ENCODE results near the gene PARD3. TPM values are rescaled to one million over a fixed set of nuclear protein-coding genes. Genes with fewer than 3 reads are reported as not detected.

The PARD3 gene
- total RNA-seq, 3 donors from 2014 or later = 39.5 to 87.9 (median 47.0) TPM

- H3K4me3 ChIP-seq = no peak overlapping the region
- H3K36me3 ChIP-seq (ENCODE audit: low read depth) = no peaks in the 10 kb centered on the region
- peaks cover 16% of the 10 kb centered on the region for H3K4me1 ChIP-seq (ENCODE audit: low read depth)
- no peak for TF ChIP-seq CTCF (IDR thresholded peaks at IDR 0.05)
- peak in 1 of 3 donors; percentile 37 for DNase-seq
- ATAC-seq = peak; percentile 80
- intact Hi-C loops (cut with DNase I, micrococcal nuclease) = no loop called here
- no peaks in the 10 kb centered on the region for H3K9me3 ChIP-seq
Observed at GRCh38 chr10:34789966-34790506, 25.1 kb downstream of the PARD3 start.

- peaks cover 24% of the 10 kb centered on the region for H3K4me1 ChIP-seq (ENCODE audit: low read depth)
- no peaks in the 10 kb centered on the region for H3K36me3 ChIP-seq (ENCODE audit: low read depth)
- no peak overlapping the region for H3K4me3 ChIP-seq
- H3K9me3 ChIP-seq = no peaks in the 10 kb centered on the region
- TF ChIP-seq CTCF (IDR thresholded peaks at IDR 0.05) = no peak
- no peak for DNase-seq
- intact Hi-C loops (cut with DNase I, micrococcal nuclease) = no loop called here
- no peak for ATAC-seq
Observed at GRCh38 chr10:34786464-34786863, 28.6 kb downstream of the PARD3 start.

GRCh38 chr10:34781711-34782110 lies 33.4 kb downstream of the PARD3 start:
- H3K4me1 ChIP-seq (ENCODE audit: low read depth) = peaks cover 8% of the 10 kb centered on the region
- intact Hi-C loops (cut with DNase I, micrococcal nuclease) = no loop called here
- ATAC-seq = no peak
- no peak for TF ChIP-seq CTCF (IDR thresholded peaks at IDR 0.05)
- DNase-seq = no peak
- no peaks in the 10 kb centered on the region for H3K9me3 ChIP-seq
- H3K4me3 ChIP-seq = no peak overlapping the region
- H3K36me3 ChIP-seq (ENCODE audit: low read depth) = no peaks in the 10 kb centered on the region

- Histone ChIP-seq H3K4me1 (ENCODE audit: low read depth) (peaks cover 8% of the 10 kb centered on the region), H3K9me3 (no peaks in the 10 kb centered on the region), H3K36me3 (ENCODE audit: low read depth) (no peaks in the 10 kb centered on the region), H3K4me3 (no peak overlapping the region)
- ATAC-seq (peak; percentile 57), DNase-seq (no peak)
- intact Hi-C loops (cut with DNase I, micrococcal nuclease) = no loop called here
- TF ChIP-seq CTCF (IDR thresholded peaks at IDR 0.05) = no peak
Observed at GRCh38 chr10:34780818-34781380, 34.2 kb downstream of the PARD3 start.

- intact Hi-C loops (cut with DNase I, micrococcal nuclease) = no loop called here
- H3K4me1 ChIP-seq (ENCODE audit: low read depth) = peaks cover 8% of the 10 kb centered on the region
- ATAC-seq = no peak
- H3K36me3 ChIP-seq (ENCODE audit: low read depth) = no peaks in the 10 kb centered on the region
- DNase-seq = no peak
- no peak for TF ChIP-seq CTCF (IDR thresholded peaks at IDR 0.05)
- H3K9me3 ChIP-seq = no peaks in the 10 kb centered on the region
- H3K4me3 ChIP-seq = no peak overlapping the region
Observed at GRCh38 chr10:34778237-34778636, 36.9 kb downstream of the PARD3 start.
